Smooth muscle cell (in vitro differentiated cells): ENCODE data around the gene CEBPB. TPM values are rescaled to one million over a fixed set of nuclear protein-coding genes. Genes with fewer than 3 reads are reported as not detected.

ENCODE experiments used
- DNase-seq: peaks from one replicate; lab custom pipeline; 2025; ENCODE audit not compliant: unreplicated experiment; lab: John Stamatoyannopoulos, UW
- H2AFZ ChIP-seq: fragments of 200-600 bp; sonication (generic); 2 replicates; pipeline ENCODE4 v1.6.0; 2016; ENCODE audit warnings: antibody characterized with exemption, low read depth, mild to moderate bottlenecking
- H3F3A ChIP-seq: fragments of 200-600 bp; sonication (generic); 2 replicates; pipeline ENCODE4 v1.6.0; 2017; ENCODE audit warnings: antibody characterized with exemption, low read depth
- H3K27ac ChIP-seq: fragments of 200-600 bp; sonication (generic); 2 replicates; pipeline ENCODE4 v1.5.1; 2016; ENCODE audit warnings: low read depth, mild to moderate bottlenecking
- H3K27me3 ChIP-seq: fragments of 200-600 bp; sonication (generic); 2 replicates; pipeline ENCODE4 v1.6.1; 2016; ENCODE audit warnings: low read depth, mild to moderate bottlenecking
- H3K36me3 ChIP-seq: fragments of 200-600 bp; sonication (generic); 2 replicates; pipeline ENCODE4 v1.5.1; 2016; ENCODE audit warnings: low read depth
- H3K4me1 ChIP-seq: fragments of 200-600 bp; sonication (generic); 2 replicates; pipeline ENCODE4 v1.5.1; 2016; ENCODE audit warnings: low read depth
- H3K4me2 ChIP-seq: fragments of 200-600 bp; sonication (generic); 2 replicates; pipeline ENCODE4 v1.6.0; 2016; ENCODE audit warnings: mild to moderate bottlenecking
- H3K4me3 ChIP-seq: fragments of 200-600 bp; sonication (generic); 2 replicates; pipeline ENCODE4 v1.5.1; 2016; ENCODE audit warnings: mild to moderate bottlenecking
- H3K79me2 ChIP-seq: fragments of 200-600 bp; sonication (generic); 2 replicates; pipeline ENCODE4 v1.6.0; 2016; ENCODE audit warnings: low read depth, mild to moderate bottlenecking
- H3K9ac ChIP-seq: fragments of 200-600 bp; sonication (generic); 2 replicates; pipeline ENCODE4 v1.6.0; 2016; ENCODE audit warnings: low read depth
- H3K9me3 ChIP-seq: fragments of 200-600 bp; sonication (generic); replicated peaks from 2 replicates; pipeline ENCODE4 v1.5.1; 2016; ENCODE audit warnings: low read depth
- H4K20me1 ChIP-seq: fragments of 200-600 bp; sonication (generic); 2 replicates; pipeline ENCODE4 v1.6.0; 2016; ENCODE audit warnings: low read depth
- CTCF ChIP-seq: fragments of 200-600 bp; sonication (generic); IDR thresholded peaks from 2 replicates; pipeline ENCODE4 v1.5.1; 2017; ENCODE audit warnings: borderline replicate concordance, mild to moderate bottlenecking, antibody characterized with exemption; ENCODE audit not compliant: insufficient read depth, poor library complexity, severe bottlenecking
- WGBS: methylation state at CpG from one replicate; pipeline ENCODE4 v1.1.7; 2016; ENCODE audit warnings: low lambda C conversion rate; 5-methylcytosine and 5-hydroxymethylcytosine counted together
- polyA plus RNA-seq: library from polyadenylated mRNA; unstranded; fragments of >200 nt; fragmentation: Nextera tagmentation; extraction: Ambion mirVana; gene quantifications from 2 replicates; pipeline ENCODE4 v1.2.1, GENCODE V29; 2016
- total RNA-seq: library from RNA; depleted of rRNA; stranded (reverse); fragments of >200 nt; gene quantifications from 2 replicates; pipeline ENCODE4 v1.2.3, GENCODE V29; 2014

CEBPB gene
- total and polyA plus RNA-seq, 2 experiments from 2014 or later = 38.0 to 117 TPM

GRCh38 chr20:50238081-50238800, 47.6 kb downstream of the CEBPB start:
- Histone ChIP-seq H4K20me1 (no peaks in the 10 kb centered on the region), H2AFZ (no peak overlapping the region), H3K4me3 (no peak overlapping the region), H3K9me3 (no peaks in the 10 kb centered on the region), H3K27ac (no peak overlapping the region), H3K4me2 (no peak overlapping the region), H3K79me2 (no peaks in the 10 kb centered on the region), H3K4me1 (no peaks in the 10 kb centered on the region), H3K36me3 (no peaks in the 10 kb centered on the region), H3K27me3 (no peaks in the 10 kb centered on the region), H3F3A (no peaks in the 10 kb centered on the region), H3K9ac (no peak overlapping the region)
- 96% methylated on average over 19 of the region's 19 CpGs for WGBS
- DNase-seq = no peak
- no peak for TF ChIP-seq CTCF

DNA sequence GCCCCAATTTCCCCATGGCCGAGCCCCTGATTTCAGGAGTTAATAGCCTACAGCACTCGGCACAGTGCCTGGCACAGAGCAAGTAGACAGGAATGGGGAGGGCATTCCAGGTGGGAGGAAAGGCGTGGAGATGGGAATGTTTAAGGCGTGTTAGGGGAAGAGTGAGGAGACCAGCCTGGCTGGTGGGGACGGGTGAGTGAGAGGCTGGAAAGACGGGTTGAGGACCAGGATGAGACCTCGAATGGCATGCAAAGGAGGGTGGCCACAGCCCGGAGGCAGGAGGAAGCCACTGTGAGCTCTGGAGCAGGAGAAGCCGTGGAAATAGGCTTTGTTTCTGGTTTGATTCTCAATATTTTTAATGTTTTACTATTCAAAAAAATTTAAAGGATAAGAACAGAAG, 49.5 kb downstream of the CEBPB start:
- H3K36me3 ChIP-seq = no peaks in the 10 kb centered on the region
- H3K9ac ChIP-seq = no peak overlapping the region
- no peak overlapping the region for H2AFZ ChIP-seq
- no peaks in the 10 kb centered on the region for H3K79me2 ChIP-seq
- no peaks in the 10 kb centered on the region for H3F3A ChIP-seq
- no peaks in the 10 kb centered on the region for H3K27me3 ChIP-seq
- H3K27ac ChIP-seq = no peak overlapping the region
- no peak overlapping the region for H3K4me2 ChIP-seq
- 77% methylated on average over 9 of the region's 9 CpGs for WGBS
- no peak overlapping the region for H3K4me3 ChIP-seq
- no peaks in the 10 kb centered on the region for H3K4me1 ChIP-seq
- H3K9me3 ChIP-seq = no peaks in the 10 kb centered on the region
- TF ChIP-seq CTCF = no peak
- no peaks in the 10 kb centered on the region for H4K20me1 ChIP-seq
- DNase-seq = no peak

GRCh38 chr20:50242178-50242514, 51.5 kb downstream of the CEBPB start:
- no peak overlapping the region for H3K4me3 ChIP-seq
- no peak for DNase-seq
- H3K27ac ChIP-seq = no peak overlapping the region
- H2AFZ ChIP-seq = no peak overlapping the region
- H3K36me3 ChIP-seq = no peaks in the 10 kb centered on the region
- peaks cover 5% of the 10 kb centered on the region for H3F3A ChIP-seq
- H3K79me2 ChIP-seq = no peaks in the 10 kb centered on the region
- WGBS = 94% methylated on average over 6 of the region's 6 CpGs
- no peaks in the 10 kb centered on the region for H3K27me3 ChIP-seq
- no peaks in the 10 kb centered on the region for H4K20me1 ChIP-seq
- no peaks in the 10 kb centered on the region for H3K9me3 ChIP-seq
- H3K4me1 ChIP-seq = no peaks in the 10 kb centered on the region
- H3K4me2 ChIP-seq = no peak overlapping the region
- TF ChIP-seq CTCF = no peak
- H3K9ac ChIP-seq = no peak overlapping the region

Other genes with a start within 250 kb of the CEBPB start
- gene SNAI1, start 207.8 kb upstream of the CEBPB start, total RNA-seq = 3.7 and 5.6 TPM in 2 replicates
- 16.1 and 20.7 TPM in 2 replicates for gene SNAI1, start 207.8 kb upstream of the CEBPB start, polyA plus RNA-seq
- 94.1 and 94.8 TPM in 2 replicates for gene UBE2V1, start 77.7 kb upstream of the CEBPB start, total RNA-seq
- 128 and 141 TPM in 2 replicates for gene UBE2V1, start 77.7 kb upstream of the CEBPB start, polyA plus RNA-seq
- gene PEDS1, start 37.1 kb upstream of the CEBPB start, total RNA-seq = 36.6 and 45.8 TPM in 2 replicates
- gene PEDS1, start 37.1 kb upstream of the CEBPB start, polyA plus RNA-seq = 47.4 and 64.3 TPM in 2 replicates